Caco-2 (cell line): ENCODE data around the gene SOS1. TPM values are rescaled to one million over a fixed set of nuclear protein-coding genes. Genes with fewer than 3 reads are reported as not detected.

ENCODE experiments used
- BruUV-seq: library from RNA; stranded (reverse); fragments of 400-500 nt; replicated peaks from 2 replicates; lab custom pipeline; 2021; lab: Mats Ljungman, UMichigan
- CTCF ChIA-PET: fragments of 300-600 bp; sonication (Branson Sonifier 250); formaldehyde crosslinking; loops from one replicate; lab custom pipeline; 2022; ENCODE audit warnings: antibody characterized with exemption; lab: Charles Lee
- POLR2A ChIA-PET: fragments of 300-600 bp; sonication (Branson Sonifier 250); formaldehyde crosslinking; loops from one replicate; lab custom pipeline; 2022; ENCODE audit warnings: antibody characterized with exemption; lab: Charles Lee
- DNase-seq, 2 experiments: peaks; one replicate each; pipeline versions ENCODE4 v3.0.0 to v3.0.0-alpha.2; 2020 to 2022
- H3K27me3 ChIP-seq: replicated peaks from 2 replicates; pipeline ENCODE4 v1.6.0; 2011; ENCODE audit warnings: low read length; ENCODE audit not compliant: control insufficient read depth, insufficient read depth
- H3K36me3 ChIP-seq: 2 replicates; pipeline ENCODE4 v1.5.1; 2011; ENCODE audit warnings: low read length; ENCODE audit not compliant: control insufficient read depth, insufficient read depth
- H3K4me1 ChIP-seq: fragments of 250-450 bp; sonication (Bioruptor Pico); 2 replicates; pipeline ENCODE4 v1.5.1; 2020; ENCODE audit warnings: mild to moderate bottlenecking
- H3K4me3 ChIP-seq: 2 replicates; pipeline ENCODE4 v1.5.1; 2011; ENCODE audit warnings: low read depth, mild to moderate bottlenecking, control low read depth, low read length
- H3K9me3 ChIP-seq: fragments of 250-450 bp; sonication (Bioruptor Pico); 2 replicates; pipeline ENCODE4 v1.5.1; 2020; ENCODE audit warnings: mild to moderate bottlenecking, moderate library complexity
- H3K27ac Mint-ChIP-seq: one replicate; pipeline ENCODE4 v1.8.0; 2022; ENCODE audit warnings: mixed read lengths; ENCODE audit not compliant: unreplicated experiment
- H3K27me3 Mint-ChIP-seq: one replicate; pipeline ENCODE4 v1.8.0; 2022; ENCODE audit warnings: mixed read lengths; ENCODE audit not compliant: insufficient read depth, unreplicated experiment
- H3K36me3 Mint-ChIP-seq: one replicate; pipeline ENCODE4 v1.8.0; 2022; ENCODE audit warnings: mild to moderate bottlenecking, mixed read lengths; ENCODE audit not compliant: insufficient read depth, unreplicated experiment
- H3K4me1 Mint-ChIP-seq: one replicate; pipeline ENCODE4 v1.8.0; 2022; ENCODE audit warnings: low read depth, mixed read lengths; ENCODE audit not compliant: unreplicated experiment
- H3K4me3 Mint-ChIP-seq: one replicate; pipeline ENCODE4 v1.8.0; 2022; ENCODE audit warnings: mild to moderate bottlenecking, moderate library complexity, mixed read lengths; ENCODE audit not compliant: unreplicated experiment
- H3K9me3 Mint-ChIP-seq: one replicate; pipeline ENCODE4 v1.8.0; 2022; ENCODE audit warnings: mixed read lengths; ENCODE audit not compliant: unreplicated experiment
- CTCF ChIP-seq, 2 experiments: fragments of 200-600 bp in 1 of 2; IDR thresholded peaks; 1 replicate in 1 of 2; 2 replicates in 1 of 2; pipeline versions ENCODE4 v1.5.1 to v1.8.0; 2011 to 2022; ENCODE audit warnings: antibody characterized with exemption in 1 of 2, control low read depth in 1 of 2, inconsistent platforms in 1 of 2, low read depth in 1 of 2, low read length in 1 of 2, mild to moderate bottlenecking in 1 of 2, moderate library complexity in 1 of 2; ENCODE audit not compliant: insufficient read depth in 1 of 2, severe bottlenecking in 1 of 2, unreplicated experiment in 1 of 2
- intact Hi-C: fragments of 100-400 bp; cut with micrococcal nuclease; formaldehyde crosslinking; loops from one replicate; pipeline ENCODE4 v1.10.0; 2022; ENCODE audit not compliant: unreplicated experiment
- total RNA-seq: library from RNA; stranded (reverse); gene quantifications from 2 replicates; pipeline ENCODE4 v1.2.3, GENCODE V29; 2022

SOS1 gene
- total RNA-seq, 1 experiment from 2014 or later, result 49.7 TPM

- H3K27me3 ChIP-seq, result no peaks in the 10 kb centered on the region
- Mint-ChIP-seq H3K27me3 (no peaks in the 10 kb centered on the region), H3K27ac (no peak overlapping the region), H3K9me3 (no peaks in the 10 kb centered on the region), H3K4me1 (no peaks in the 10 kb centered on the region), H3K36me3 (peaks cover 12% of the 10 kb centered on the region), H3K4me3 (no peak overlapping the region)
- H3K9me3 ChIP-seq, result no peaks in the 10 kb centered on the region
- ChIA-PET POLR2A (no interaction called here), CTCF (interaction anchor here (1.0 to 1.2 kb wide), 2 partner anchors 159 to 161 kb away, joined by 5 to 6 read pairs; no protein-coding TSS in a partner anchor)
- no peaks in the 10 kb centered on the region for H3K4me1 ChIP-seq
- BruUV-seq, result no TSS peak
- no peak for DNase-seq
- intact Hi-C loops, result no loop called here
- no peak overlapping the region for H3K4me3 ChIP-seq
- no peaks in the 10 kb centered on the region; the same call in 1 of the 2 replicates for H3K36me3 ChIP-seq
- no peak for TF ChIP-seq CTCF (IDR thresholded peaks at IDR 0.05; ENCODE audit: insufficient read depth in 1 of 2, low read depth in 1 of 2, low read length in 1 of 2, severe bottlenecking in 1 of 2, unreplicated experiment in 1 of 2)
Observed at GRCh38 chr2:39069136-39069515, 51.7 kb downstream of the SOS1 start.

- H3K27me3 ChIP-seq, result no peaks in the 10 kb centered on the region
- CTCF ChIA-PET, result interaction anchor here (1.0 to 1.2 kb wide), 2 partner anchors 159 to 161 kb away, joined by 5 to 6 read pairs; no protein-coding TSS in a partner anchor
Observed at GRCh38 chr2:39068299-39069135, 52.3 kb downstream of the SOS1 start.

GRCh38 chr2:39065616-39066015 lies 55.2 kb downstream of the SOS1 start:
- H3K4me3 ChIP-seq, result no peak overlapping the region
- no peak overlapping the region for H3K27ac Mint-ChIP-seq
- no peak for DNase-seq
- ChIA-PET POLR2A (no interaction called here), CTCF (no interaction called here)
- H3K4me1 ChIP-seq, result no peaks in the 10 kb centered on the region
- no peaks in the 10 kb centered on the region for H3K9me3 Mint-ChIP-seq
- no peaks in the 10 kb centered on the region; the same call in 1 of the 2 replicates for H3K36me3 ChIP-seq
- H3K4me1 Mint-ChIP-seq, result peaks cover 5% of the 10 kb centered on the region
- no peaks in the 10 kb centered on the region for H3K27me3 Mint-ChIP-seq
- H3K36me3 Mint-ChIP-seq, result peaks cover 14% of the 10 kb centered on the region
- no peaks in the 10 kb centered on the region for H3K27me3 ChIP-seq
- TF ChIP-seq CTCF (IDR thresholded peaks at IDR 0.05; ENCODE audit: insufficient read depth in 1 of 2, low read depth in 1 of 2, low read length in 1 of 2, severe bottlenecking in 1 of 2, unreplicated experiment in 1 of 2), result no peak
- intact Hi-C loops, result no loop called here
- no peaks in the 10 kb centered on the region for H3K9me3 ChIP-seq
- H3K4me3 Mint-ChIP-seq, result no peak overlapping the region
- no TSS peak for BruUV-seq

More at GRCh38 chr2:39068299-39069135, 52.3 kb downstream of the SOS1 start:
- no peaks in the 10 kb centered on the region; the same call in 1 of the 2 replicates for H3K36me3 ChIP-seq
- no peak overlapping the region for H3K4me3 ChIP-seq
- Mint-ChIP-seq H3K27ac (no peak overlapping the region), H3K36me3 (peaks cover 14% of the 10 kb centered on the region), H3K4me3 (no peak overlapping the region), H3K9me3 (no peaks in the 10 kb centered on the region), H3K4me1 (no peaks in the 10 kb centered on the region), H3K27me3 (no peaks in the 10 kb centered on the region)
- no peak for TF ChIP-seq CTCF (IDR thresholded peaks at IDR 0.05; ENCODE audit: insufficient read depth in 1 of 2, low read depth in 1 of 2, low read length in 1 of 2, severe bottlenecking in 1 of 2, unreplicated experiment in 1 of 2)
- H3K9me3 ChIP-seq, result no peaks in the 10 kb centered on the region
- POLR2A ChIA-PET, result no interaction called here
- H3K4me1 ChIP-seq, result no peaks in the 10 kb centered on the region
- intact Hi-C loops, result no loop called here
- no TSS peak for BruUV-seq
- DNase-seq, result no peak
